Subcutaneous adipose tissue (tissue), 4 donors: ENCODE measurements around the gene THEMIS2. TPM values are rescaled to one million over a fixed set of nuclear protein-coding genes. Genes with fewer than 3 reads are reported as not detected.

Experiments
- total RNA-seq, 4 donors: library from RNA; depleted of rRNA; stranded (reverse); fragments of >200 nt; gene quantifications; one replicate each; pipeline ENCODE4 v1.1.0, GENCODE V29; 2016
- TF ChIP-seq, protein P1 (sequence below): fragments of 450-650 bp; IDR thresholded peaks from one replicate; pipeline ENCODE4 v1.5.1; 2016; ENCODE audit warnings: low read depth, mild to moderate bottlenecking, control low read depth, antibody characterized with exemption, moderate library complexity

The THEMIS2 gene
- 100 to 1,000 TPM in 1 of 4 donors, 10 to 100 TPM in 3; 35.2 to 122 (median 43.0) TPM for total RNA-seq

DNA sequence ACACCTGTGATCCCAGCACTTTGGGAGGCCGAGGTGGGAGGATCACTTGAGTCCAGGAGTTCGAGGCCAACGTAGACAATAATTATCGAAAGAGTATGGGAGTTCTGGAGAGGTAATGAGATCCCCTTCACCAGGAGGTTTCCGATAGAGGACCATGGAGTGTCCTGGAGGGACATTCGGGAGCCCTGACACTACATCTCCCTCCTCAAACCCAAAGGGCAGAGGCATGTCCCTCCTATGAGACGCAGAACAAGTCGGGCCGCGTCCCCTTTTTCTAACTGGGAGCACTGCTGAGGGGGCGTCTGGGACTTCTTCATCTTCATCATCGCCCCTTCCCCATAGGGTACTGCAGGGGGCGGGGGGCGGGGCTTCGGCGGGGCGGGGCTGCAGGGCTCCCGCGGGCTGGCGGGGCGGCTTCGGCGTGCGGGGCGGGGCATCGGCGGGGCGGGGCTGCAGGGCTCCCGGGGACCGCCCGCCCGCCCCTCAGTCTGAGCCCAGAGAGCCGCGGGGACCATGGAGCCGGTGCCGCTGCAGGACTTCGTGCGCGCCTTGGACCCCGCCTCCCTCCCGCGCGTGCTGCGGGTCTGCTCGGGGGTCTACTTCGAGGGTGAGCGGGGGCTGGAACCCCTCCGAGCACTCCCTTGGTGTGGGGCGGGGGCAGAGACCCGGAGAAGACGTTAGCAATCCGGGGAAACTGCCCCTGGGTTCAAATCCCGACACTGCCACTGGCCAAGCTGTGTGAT is at the start of gene THEMIS2:
THEMIS2 (plus strand) TSS at position 486 of the 743 bp plus-strand sequence; CDS start at position 514, 28 bp downstream.
- TF ChIP-seq, protein P1, sequence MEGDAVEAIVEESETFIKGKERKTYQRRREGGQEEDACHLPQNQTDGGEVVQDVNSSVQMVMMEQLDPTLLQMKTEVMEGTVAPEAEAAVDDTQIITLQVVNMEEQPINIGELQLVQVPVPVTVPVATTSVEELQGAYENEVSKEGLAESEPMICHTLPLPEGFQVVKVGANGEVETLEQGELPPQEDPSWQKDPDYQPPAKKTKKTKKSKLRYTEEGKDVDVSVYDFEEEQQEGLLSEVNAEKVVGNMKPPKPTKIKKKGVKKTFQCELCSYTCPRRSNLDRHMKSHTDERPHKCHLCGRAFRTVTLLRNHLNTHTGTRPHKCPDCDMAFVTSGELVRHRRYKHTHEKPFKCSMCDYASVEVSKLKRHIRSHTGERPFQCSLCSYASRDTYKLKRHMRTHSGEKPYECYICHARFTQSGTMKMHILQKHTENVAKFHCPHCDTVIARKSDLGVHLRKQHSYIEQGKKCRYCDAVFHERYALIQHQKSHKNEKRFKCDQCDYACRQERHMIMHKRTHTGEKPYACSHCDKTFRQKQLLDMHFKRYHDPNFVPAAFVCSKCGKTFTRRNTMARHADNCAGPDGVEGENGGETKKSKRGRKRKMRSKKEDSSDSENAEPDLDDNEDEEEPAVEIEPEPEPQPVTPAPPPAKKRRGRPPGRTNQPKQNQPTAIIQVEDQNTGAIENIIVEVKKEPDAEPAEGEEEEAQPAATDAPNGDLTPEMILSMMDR = no peak

DNA sequence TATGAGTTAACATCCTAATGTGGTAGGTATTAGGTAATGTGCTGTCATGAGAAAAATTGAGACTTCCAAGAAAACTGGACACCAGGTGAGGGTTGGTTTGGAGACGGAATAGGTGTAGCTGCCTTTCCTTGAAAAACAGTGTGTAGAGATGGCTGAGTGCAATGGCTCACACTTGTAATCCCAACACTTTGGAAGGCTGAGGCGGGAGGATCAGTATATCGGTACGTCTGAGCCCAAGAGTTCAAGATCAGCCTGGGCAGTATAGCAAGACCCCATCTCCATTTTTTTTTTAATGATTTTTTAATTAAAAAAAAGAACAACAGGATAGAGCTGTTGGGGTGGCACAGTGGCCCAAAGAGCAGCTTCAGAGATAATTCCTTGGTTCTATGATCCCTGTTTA is 48.6 kb upstream of the THEMIS2 start:
- TF ChIP-seq, protein P1 = no peak

DNA sequence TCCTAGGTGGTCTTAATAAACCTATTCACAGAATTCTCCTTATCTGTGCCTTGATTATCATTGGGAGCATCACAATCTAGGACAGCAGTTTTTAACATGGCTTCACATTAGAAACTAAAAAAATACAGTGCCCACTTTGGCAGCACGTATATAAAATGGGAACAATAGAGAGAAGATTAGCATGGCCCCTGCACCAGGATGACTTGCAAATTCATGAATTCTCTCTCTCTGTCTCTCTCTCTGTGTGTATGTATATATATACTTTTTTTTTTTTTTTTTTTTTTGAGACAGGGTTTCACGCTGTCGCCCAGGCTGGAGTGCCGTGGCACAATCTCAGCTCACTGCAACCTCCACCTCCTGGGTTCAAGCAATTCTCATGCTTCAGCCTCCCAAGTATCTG is 47.9 kb upstream of the THEMIS2 start:
- TF ChIP-seq, protein P1 = no peak

DNA sequence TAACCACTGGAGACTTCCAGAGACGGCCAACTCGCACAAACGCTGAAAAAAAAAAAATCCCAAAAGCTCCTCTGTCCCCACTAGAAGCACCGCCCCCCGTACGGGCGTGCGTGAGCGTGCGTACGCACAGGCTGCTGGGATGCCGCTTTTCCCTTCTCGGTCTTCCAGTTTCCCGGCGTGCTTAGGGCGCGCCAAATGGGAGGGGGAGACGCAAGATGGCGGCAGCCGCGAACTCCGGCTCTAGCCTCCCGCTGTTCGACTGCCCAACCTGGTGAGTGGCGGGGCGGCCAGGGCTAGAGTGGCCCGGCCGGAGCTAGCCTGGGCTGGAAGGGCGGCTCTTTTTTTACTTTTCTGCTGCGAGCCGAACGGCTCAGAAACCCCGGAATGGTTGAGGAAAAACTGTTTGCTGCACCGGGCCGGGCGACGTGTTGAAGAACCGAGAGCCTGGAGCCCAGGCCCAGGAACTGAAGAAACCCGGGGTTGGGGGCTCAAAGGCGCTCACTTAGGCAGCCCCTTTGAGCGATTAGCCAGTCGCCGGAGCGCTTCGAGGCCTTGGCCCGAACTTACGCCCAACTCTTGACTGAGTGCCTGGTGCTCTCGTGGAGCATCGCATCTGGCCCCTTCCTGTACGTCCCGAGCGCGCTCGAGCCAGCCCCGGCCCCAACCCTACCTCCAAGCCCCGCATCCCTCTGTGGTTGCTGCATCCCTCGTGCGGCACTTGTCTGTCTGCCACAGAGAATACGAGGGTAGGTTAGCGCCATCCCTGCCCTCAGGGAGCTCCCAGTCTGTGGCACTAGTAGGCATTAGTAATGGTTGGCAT is 41.5 kb upstream of the THEMIS2 start, which contains the start of gene PPP1R8:
PPP1R8 (plus strand) TSS at position 162 of the 820 bp plus-strand sequence; CDS start at position 216, 54 bp downstream.
- TF ChIP-seq, protein P1 = no peak

GRCh38 chr1:27831568-27832410 is 40.6 kb upstream of the THEMIS2 start:
- TF ChIP-seq, protein P1 = no peak

DNA sequence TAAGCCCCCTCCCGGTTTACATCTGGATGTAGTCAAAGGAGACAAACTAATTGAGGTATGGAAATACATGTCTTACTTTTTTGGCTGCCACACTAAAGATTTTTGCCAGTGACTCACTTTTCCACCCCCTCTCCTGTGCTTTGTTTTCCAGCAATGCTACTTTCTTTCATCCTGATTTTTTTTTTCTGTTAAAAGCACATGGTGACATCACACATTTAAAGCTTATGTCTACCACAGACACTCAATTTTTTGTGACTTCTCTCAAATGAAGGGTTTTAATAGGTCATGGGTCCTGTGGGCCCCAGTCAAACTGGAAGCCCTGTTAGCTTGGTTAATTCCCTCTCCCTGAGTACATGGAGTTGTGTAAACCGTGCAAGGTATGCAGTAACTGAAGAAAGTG is 39.6 kb upstream of the THEMIS2 start:
- TF ChIP-seq, protein P1 = no peak
